Uterus (tissue), 4 donors: ENCODE results near the gene SLC6A1. TPM values are rescaled to one million over a fixed set of nuclear protein-coding genes. Genes with fewer than 3 reads are reported as not detected.

ENCODE experiments used
- DNase-seq, 2 donors: peaks; one replicate each; pipeline ENCODE4 v3.0.0-alpha.2; 2019 to 2020
- H3K27ac ChIP-seq, 2 donors: fragments of 200-600 bp; sonication (generic); 1 replicate in 1 of 2; 2 replicates in 1 of 2; pipeline ENCODE4 v1.5.1; 2016 to 2018
- H3K27me3 ChIP-seq, 2 donors: fragments of 200-600 bp; sonication (generic); one replicate each; pipeline ENCODE4 v1.5.1; 2018 to 2019; ENCODE audit warnings: control low read depth in 1 of 2
- H3K36me3 ChIP-seq, 2 donors: fragments of 200-600 bp; sonication (generic); one replicate each; pipeline ENCODE4 v1.5.1; 2019; ENCODE audit warnings: control low read depth in 1 of 2
- H3K4me1 ChIP-seq, 2 donors: fragments of 200-600 bp; sonication (generic); one replicate each; pipeline ENCODE4 v1.5.1; 2018 to 2019; ENCODE audit warnings: control low read depth in 1 of 2
- H3K4me3 ChIP-seq, 2 donors: fragments of 200-600 bp; sonication (generic); 1 replicate in 1 of 2; 2 replicates in 1 of 2; pipeline ENCODE4 v1.5.1; 2018 to 2019; ENCODE audit warnings: mild to moderate bottlenecking in 1 of 2
- H3K9me3 ChIP-seq, 2 donors: fragments of 200-600 bp; sonication (generic); one replicate each; pipeline ENCODE4 v1.5.1; 2019; ENCODE audit warnings: control low read depth in 1 of 2
- CTCF ChIP-seq, 4 experiments: fragments of 200-600 bp in 2 of 4; fragments of 450-650 bp in 2 of 4; sonication (generic) in 2 of 4; IDR thresholded peaks; one replicate each; pipeline ENCODE4 v1.5.1; 2016 to 2019; ENCODE audit warnings: antibody characterized with exemption in 4 of 4, mild to moderate bottlenecking in 2 of 4, moderate library complexity in 1 of 4
- POLR2A ChIP-seq, 2 donors: fragments of 450-650 bp; IDR thresholded peaks; one replicate each; pipeline ENCODE4 v1.6.1; 2016; ENCODE audit warnings: antibody characterized with exemption in 2 of 2, mild to moderate bottlenecking in 1 of 2, moderate library complexity in 1 of 2
- intact Hi-C: fragments of 100-400 bp; cut with DNase I; formaldehyde crosslinking; loops from one replicate; pipeline ENCODE4 v1.15.1; 2023; ENCODE audit warnings: low total_unique reads
- total RNA-seq, 4 donors: library from RNA; depleted of rRNA in 3 of 4; stranded (reverse); fragments of >200 nt in 3 of 4; gene quantifications; one replicate each; pipeline versions ENCODE4 v1.1.0 to v1.2.4, GENCODE V29; 2014 to 2023
- donor health status: DM: yes; HTN: yes; CAD: no.

SLC6A1 gene
- total RNA-seq, 4 donors from 2014 or later, result under 0.01 to 5.0 (median 1.6) TPM

GRCh38 chr3:10985181-10985580, 7.4 kb upstream of the SLC6A1 start:
- no peak for DNase-seq
- H3K36me3 ChIP-seq, result no peaks in the 10 kb centered on the region
- H3K4me3 ChIP-seq, result no peak overlapping the region
- no peaks in the 10 kb centered on the region for H3K4me1 ChIP-seq
- intact Hi-C loops, result no loop called here
- H3K27me3 ChIP-seq, result no peaks in the 10 kb centered on the region
- TF ChIP-seq CTCF (IDR thresholded peaks at IDR 0.05) (no peak), POLR2A (IDR thresholded peaks at IDR 0.05) (no peak)
- H3K9me3 ChIP-seq, result no peaks in the 10 kb centered on the region
- H3K27ac ChIP-seq, result no peak overlapping the region

DNA sequence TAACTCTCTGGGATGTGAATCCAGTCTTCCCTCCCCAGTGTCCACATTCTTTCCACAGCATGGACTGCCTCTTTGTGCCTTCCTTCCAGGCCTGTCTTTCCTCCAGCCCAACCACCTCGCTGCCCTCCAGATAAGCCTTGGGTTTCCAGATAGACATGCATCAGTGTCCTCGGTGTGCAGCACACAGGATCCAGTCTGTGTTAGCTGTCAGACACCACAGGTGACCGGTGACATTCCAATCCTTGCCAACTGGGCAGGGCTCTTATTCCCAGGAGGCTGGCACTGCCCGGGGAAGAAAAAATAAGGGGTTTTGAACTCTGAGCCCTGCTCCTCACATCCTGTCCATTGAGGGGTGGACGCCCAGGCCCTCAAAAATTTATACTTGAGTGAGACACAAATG, 6.0 kb upstream of the SLC6A1 start:
- no peak overlapping the region for H3K27ac ChIP-seq
- no peak overlapping the region for H3K4me3 ChIP-seq
- intact Hi-C loops, result no loop called here
- H3K9me3 ChIP-seq, result no peaks in the 10 kb centered on the region
- TF ChIP-seq CTCF (IDR thresholded peaks at IDR 0.05), result no peak
- TF ChIP-seq POLR2A (IDR thresholded peaks at IDR 0.05), result no peak
- no peaks in the 10 kb centered on the region for H3K36me3 ChIP-seq
- DNase-seq, result no peak
- H3K27me3 ChIP-seq, result no peaks in the 10 kb centered on the region
- H3K4me1 ChIP-seq, result no peaks in the 10 kb centered on the region

DNA sequence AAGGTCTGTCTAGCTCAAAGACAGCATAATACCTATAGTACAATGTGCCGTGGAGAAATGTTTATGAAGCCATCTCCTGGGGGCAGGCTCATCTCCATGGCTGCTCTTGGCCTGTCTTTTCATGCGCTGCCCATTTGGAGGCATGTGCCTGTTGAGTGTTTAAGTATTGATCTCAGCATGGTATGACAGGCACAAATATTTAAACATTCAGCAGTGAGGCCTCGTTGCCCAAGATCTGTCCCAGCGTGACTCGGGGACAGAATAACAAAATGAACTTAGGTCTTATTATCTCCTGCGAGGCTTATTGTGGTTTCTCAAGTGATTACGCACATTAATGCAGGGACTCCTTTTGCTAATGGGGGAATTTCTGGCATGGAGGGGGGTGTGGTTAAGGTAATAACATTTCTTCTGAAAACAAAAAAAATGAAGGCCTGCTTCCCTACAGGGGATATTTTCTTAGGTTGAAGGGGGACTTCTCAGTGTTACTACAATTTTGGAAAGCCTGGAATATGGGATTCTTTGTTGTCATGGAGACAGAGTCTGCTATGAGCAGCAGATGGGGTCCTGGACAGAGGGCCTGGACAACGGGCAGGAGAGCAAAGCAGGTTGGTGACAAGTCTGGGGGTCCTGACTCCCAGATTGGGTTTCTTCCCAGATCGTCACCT, 4.4 kb upstream of the SLC6A1 start:
- Histone ChIP-seq H3K9me3 (no peaks in the 10 kb centered on the region), H3K27me3 (no peaks in the 10 kb centered on the region), H3K4me3 (no peak overlapping the region), H3K4me1 (no peaks in the 10 kb centered on the region), H3K27ac (no peak overlapping the region), H3K36me3 (no peaks in the 10 kb centered on the region)
- DNase-seq, result no peak
- no peak for TF ChIP-seq POLR2A (IDR thresholded peaks at IDR 0.05)
- no peak for TF ChIP-seq CTCF (IDR thresholded peaks at IDR 0.05)
- intact Hi-C loops, result no loop called here

DNA sequence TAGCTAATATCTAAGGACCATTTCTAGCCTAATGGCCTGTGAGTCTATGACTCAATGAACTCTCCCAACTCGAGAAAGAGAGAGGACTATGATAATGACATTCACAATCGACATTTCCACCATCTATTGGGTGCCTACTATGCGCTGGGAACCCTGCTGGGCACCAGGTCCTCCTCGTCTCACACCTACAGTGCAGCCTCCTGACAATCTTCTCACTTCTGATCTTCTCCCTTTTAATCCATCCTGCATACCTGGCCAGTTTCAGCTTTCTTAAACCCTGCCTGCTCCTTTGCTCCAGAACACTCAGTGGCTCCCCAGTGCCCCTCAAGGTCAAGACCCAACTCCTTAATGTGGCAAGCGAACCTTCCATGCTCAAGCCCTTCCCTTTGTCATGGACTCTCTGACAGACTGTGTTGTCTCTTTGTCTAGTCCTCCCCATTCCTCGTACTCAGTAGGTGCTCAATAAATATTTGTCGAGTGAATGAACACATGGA, 3.5 kb upstream of the SLC6A1 start:
- TF ChIP-seq POLR2A (IDR thresholded peaks at IDR 0.05) (no peak), CTCF (IDR thresholded peaks at IDR 0.05) (no peak)
- Histone ChIP-seq H3K9me3 (no peaks in the 10 kb centered on the region), H3K36me3 (no peaks in the 10 kb centered on the region), H3K4me3 (no peak overlapping the region), H3K4me1 (no peaks in the 10 kb centered on the region), H3K27ac (no peak overlapping the region), H3K27me3 (peaks cover 0 to 3% of the 10 kb centered on the region in 2 donors)
- intact Hi-C loops, result no loop called here
- no peak for DNase-seq

- no peak overlapping the region for H3K27ac ChIP-seq
- H3K27me3 ChIP-seq, result peaks cover 0 to 3% of the 10 kb centered on the region in 2 donors
- no peaks in the 10 kb centered on the region for H3K36me3 ChIP-seq
- H3K4me1 ChIP-seq, result no peaks in the 10 kb centered on the region
- intact Hi-C loops, result no loop called here
- DNase-seq, result peak in 1 of 2 donors; percentile 16
- H3K9me3 ChIP-seq, result no peaks in the 10 kb centered on the region
- peak overlapping the region in 1 of 2 donors; percentile 38 for H3K4me3 ChIP-seq
- no peak for TF ChIP-seq CTCF (IDR thresholded peaks at IDR 0.05)
- TF ChIP-seq POLR2A (IDR thresholded peaks at IDR 0.05), result no peak
Observed at GRCh38 chr3:10992943-10993728, 588 bp downstream of the SLC6A1 start.
